GM19025 (cell line): ENCODE results near the gene INPP5D.
"Not testable (repeated sequence)": the region's sequence is repeated elsewhere in the genome, so short reads cannot be mapped to it uniquely, and the experiment has no call there.

Source experiments
- ATAC-seq: cut with Tn5 transposase; IDR thresholded peaks from one replicate; pipeline ENCODE4 v1.9.1; 2021; ENCODE audit warnings: mild to moderate bottlenecking, low read depth, moderate library complexity; ENCODE audit not compliant: unreplicated experiment

The INPP5D gene

GRCh38 chr2:233051241-233052149, 8.6 kb upstream of the INPP5D start:
- no peak for ATAC-seq

- not testable (repeated sequence) for ATAC-seq
Observed at GRCh38 chr2:233052517-233052916, 7.6 kb upstream of the INPP5D start.

GRCh38 chr2:233053928-233054784, 6.0 kb upstream of the INPP5D start:
- ATAC-seq = no peak

- no peak for ATAC-seq
Observed at GRCh38 chr2:233055362-233055761, 4.8 kb upstream of the INPP5D start.

GRCh38 chr2:233056961-233057605, 3.1 kb upstream of the INPP5D start:
- no peak for ATAC-seq

- no peak for ATAC-seq
Observed at GRCh38 chr2:233058717-233059546, 1.2 kb upstream of the INPP5D start.

- ATAC-seq = no peak
Observed at GRCh38 chr2:233059547-233059796, 670 bp upstream of the INPP5D start.

GRCh38 chr2:233060501-233060979, 398 bp downstream of the INPP5D start:
- no peak for ATAC-seq

- peak; percentile 5 for ATAC-seq
Observed at GRCh38 chr2:233060980-233061590, 943 bp downstream of the INPP5D start.

GRCh38 chr2:233061591-233062450, 1.7 kb downstream of the INPP5D start:
- peak; percentile 32 for ATAC-seq

GRCh38 chr2:233062451-233062850, 2.3 kb downstream of the INPP5D start:
- ATAC-seq = no peak

GRCh38 chr2:233062946-233063268, 2.8 kb downstream of the INPP5D start:
- ATAC-seq = no peak

- ATAC-seq = peak; percentile 36
Observed at GRCh38 chr2:233063269-233063975, 3.3 kb downstream of the INPP5D start.

GRCh38 chr2:233063976-233064411, 3.9 kb downstream of the INPP5D start:
- ATAC-seq = no peak

GRCh38 chr2:233064530-233065199, 4.5 kb downstream of the INPP5D start:
- no peak for ATAC-seq

GRCh38 chr2:233065200-233065589, 5.1 kb downstream of the INPP5D start:
- not testable (repeated sequence) for ATAC-seq

- no peak for ATAC-seq
Observed at GRCh38 chr2:233065954-233066470, 5.9 kb downstream of the INPP5D start.
